K562 (cell line): ENCODE measurements around the gene PNPO. TPM values are rescaled to one million over a fixed set of nuclear protein-coding genes. Genes with fewer than 3 reads are reported as not detected.
A peak's percentile ranks its signal among the peaks of the same experiment; 100 is the strongest.

Experiments used
- ARHGAP35 ChIP-seq: fragments of 450-650 bp; IDR thresholded peaks from 2 replicates; pipeline ENCODE4 v1.6.1; 2018; ENCODE audit not compliant: partially characterized antibody
- ATF3 ChIP-seq, 2 experiments: fragments of 450-650 bp in 1 of 2; sonication (generic) in 1 of 2; formaldehyde crosslinking in 1 of 2; IDR thresholded peaks in 1 of 2; conservative IDR thresholded peaks in 1 of 2; 2 replicates each; pipeline versions ENCODE4 v1.6.1 to v1.8.1; 2016 to 2023; ENCODE audit warnings: mild to moderate bottlenecking in 2 of 2, moderate library complexity in 2 of 2, inconsistent platforms in 1 of 2, missing genetic modification reagents in 1 of 2
- CBFA2T2 ChIP-seq: fragments of 450-650 bp; conservative IDR thresholded peaks from 2 replicates; pipeline ENCODE4 v1.6.1; 2017; ENCODE audit warnings: mild to moderate bottlenecking
- CBX2 ChIP-seq: fragments of 200-600 bp; sonication (generic); IDR thresholded peaks from one replicate; pipeline ENCODE4 v1.6.1; 2012; ENCODE audit warnings: mild to moderate bottlenecking, low read length, inconsistent platforms; ENCODE audit not compliant: insufficient read depth, poor library complexity, severe bottlenecking
- CREB1 ChIP-seq, 2 experiments: sonication (generic) in 1 of 2; formaldehyde crosslinking in 1 of 2; IDR thresholded peaks; 2 replicates each; pipeline versions ENCODE4 v1.6.1 to v1.8.0; 2012 to 2022; ENCODE audit warnings: inconsistent platforms in 1 of 2, mild to moderate bottlenecking in 1 of 2, missing genetic modification reagents in 1 of 2, moderate library complexity in 1 of 2
- DACH1 ChIP-seq: fragments of 450-650 bp; IDR thresholded peaks from 2 replicates; pipeline ENCODE4 v1.6.1; 2018; ENCODE audit not compliant: partially characterized antibody
- DMBX1 ChIP-seq: fragments of 250-450 bp; sonication (Bioruptor Pico); IDR thresholded peaks from 2 replicates; pipeline ENCODE4 v1.8.0; 2022; ENCODE audit warnings: inconsistent platforms, mild to moderate bottlenecking, moderate library complexity, borderline replicate concordance
- EGR1 ChIP-seq: fragments of 450-650 bp; conservative IDR thresholded peaks from 2 replicates; pipeline ENCODE4 v1.6.1; 2017; ENCODE audit warnings: mild to moderate bottlenecking
- ELF2 ChIP-seq: fragments of 250-450 bp; sonication (Bioruptor Pico); IDR thresholded peaks from 2 replicates; pipeline ENCODE4 v1.5.0; 2021; ENCODE audit warnings: mild to moderate bottlenecking
- GTF2E2 ChIP-seq: fragments of 200-800 bp; sonication (Bioruptor generic); IDR thresholded peaks from 2 replicates; pipeline ENCODE4 v1.6.1; 2016; ENCODE audit warnings: missing genetic modification characterization, missing compliant biosample characterization
- MAX ChIP-seq: sonication (generic); formaldehyde crosslinking; IDR thresholded peaks from 2 replicates; pipeline ENCODE4 v1.9.0; 2022; ENCODE audit warnings: mild to moderate bottlenecking, missing genetic modification reagents
- MXD1 ChIP-seq: fragments of 250-450 bp; sonication (Bioruptor Pico); IDR thresholded peaks from 2 replicates; pipeline ENCODE4 v1.8.0; 2021; ENCODE audit warnings: borderline replicate concordance, mild to moderate bottlenecking, moderate library complexity; ENCODE audit not compliant: poor library complexity, severe bottlenecking
- MYC ChIP-seq, 2 experiments: fragments of 250-450 bp in 1 of 2; sonication (Bioruptor Pico) in 1 of 2; IDR thresholded peaks; 2 replicates each; pipeline versions ENCODE4 v1.5.1 to v1.6.1; 2012 to 2021; ENCODE audit warnings: low read depth in 2 of 2, borderline replicate concordance in 1 of 2, improper control_type of control experiment in 1 of 2, low read length in 1 of 2, mild to moderate bottlenecking in 1 of 2, moderate library complexity in 1 of 2
- NR0B1 ChIP-seq: fragments of 450-650 bp; IDR thresholded peaks from one replicate; pipeline ENCODE4 v1.6.1; 2018; ENCODE audit warnings: mild to moderate bottlenecking, moderate library complexity; ENCODE audit not compliant: partially characterized antibody
- PHF8 ChIP-seq: fragments of 200-600 bp; sonication (generic); IDR thresholded peaks from 2 replicates; pipeline ENCODE4 v1.6.1; 2012; ENCODE audit warnings: mixed run types, mild to moderate bottlenecking, inconsistent platforms, low read length, moderate library complexity, borderline replicate concordance
- PYGO2 ChIP-seq: fragments of 450-650 bp; IDR thresholded peaks from 2 replicates; pipeline ENCODE4 v1.6.1; 2016; ENCODE audit warnings: mild to moderate bottlenecking, missing genetic modification characterization, moderate library complexity, missing compliant biosample characterization
- RBM25 ChIP-seq: fragments of 200-400 bp; formaldehyde crosslinking; IDR thresholded peaks from 2 replicates; pipeline ENCODE4 v1.6.1; 2018; ENCODE audit warnings: low read length, low read depth, moderate library complexity; ENCODE audit not compliant: severe bottlenecking
- ZBTB9 ChIP-seq: fragments of 450-650 bp; formaldehyde crosslinking; IDR thresholded peaks from 2 replicates; pipeline ENCODE4 v1.4.0; 2020; ENCODE audit warnings: mild to moderate bottlenecking, moderate library complexity
- ZNF589 ChIP-seq: fragments of 200-800 bp; sonication (Bioruptor generic); IDR thresholded peaks from 2 replicates; pipeline ENCODE4 v1.6.1; 2016; ENCODE audit warnings: low read depth, missing genetic modification characterization, missing compliant biosample characterization
- polyA plus RNA-seq, 8 experiments: library from polyadenylated mRNA; depleted of rRNA in 4 of 8; stranded (reverse) in 5 of 8; unstranded in 3 of 8; fragments of >200 nt; fragmentation: Nextera tagmentation in 2 of 8; fragmentation: Illumina TruSeq in 1 of 8; extraction: Ambion mirVana in 2 of 8; extraction: Trizol in 1 of 8; gene quantifications; 2 replicates each; pipeline versions ENCODE4 v1.2.1 to v1.2.3, GENCODE V29; 2011 to 2014; ENCODE audit warnings: inconsistent platforms in 1 of 8, missing spikeins in 1 of 8
- total RNA-seq, 7 experiments: library from RNA; depleted of rRNA in 6 of 7; stranded (reverse); fragments of >200 nt in 6 of 7; fragmentation: Illumina TruSeq in 2 of 7; extraction: Trizol in 2 of 7; gene quantifications; 2 replicates each; pipeline versions ENCODE4 v1.2.1 to v1.2.3, GENCODE V29; 2011 to 2021; ENCODE audit warnings: low replicate concordance in 1 of 7

Gene PNPO
- total and polyA plus RNA-seq, 9 of the 15 experiments (the other 6 are each of a cell fraction or from before 2014, with no cell fraction given), result 16.6 to 39.0 (median 27.4) TPM

GRCh38 chr17:47941246-47942095, at the start of gene PNPO (continued):
- TF ChIP-seq MAX (CRISPR knock-in tag) (peak; percentile 97), ELF2 (CRISPR knock-in tag) (peak; percentile 63), MXD1 (CRISPR knock-in tag) (peak; percentile 25), MYC (IDR thresholded peaks at IDR 0.05; ENCODE audit: low read depth, low read length) (peak; percentile 99), MYC (CRISPR knock-in tag; IDR thresholded peaks at IDR 0.05; ENCODE audit: borderline replicate concordance, low read depth) (peak; percentile 78; the same call in 1 of the 2 replicates), CBFA2T2 (peak; percentile 49), CREB1 (IDR thresholded peaks at IDR 0.05) (peak; percentile 41; the same call in 1 of the 2 replicates), CREB1 (CRISPR knock-in tag; IDR thresholded peaks at IDR 0.05) (peak; percentile 24; the same call in 1 of the 2 replicates), DACH1 (peak; percentile 6), ZNF589 (CRISPR knock-in tag) (peak; percentile 80), ATF3 (IDR thresholded peaks at IDR 0.05) (0 out of 2 replicates have a peak, but pooled peaks have one; percentile 36), ATF3 (CRISPR knock-in tag; conservative IDR thresholded peaks at IDR 0.05) (0 out of 2 replicates have a peak, but pooled peaks have one; percentile 68), ARHGAP35 (no peak), EGR1 (peak; percentile 52), NR0B1 (no peak), PYGO2 (tag) (no peak), ZBTB9 (CRISPR knock-in tag) (peak; percentile 42; the same call in 1 of the 2 replicates), PHF8 (peak; percentile 83; the same call in 1 of the 2 replicates), GTF2E2 (0 out of 2 replicates have a peak, but pooled peaks have one; percentile 43), RBM25 (peak; percentile 92), DMBX1 (CRISPR knock-in tag) (peak; percentile 52; the same call in 1 of the 2 replicates), CBX2 (no peak)
